ENCODE measurements around the gene ADIPOQ. TPM values are rescaled to one million over a fixed set of nuclear protein-coding genes. Genes with fewer than 3 reads are reported as not detected.

ADIPOQ gene
- polyA plus RNA-seq, 3 donors, result not detected

DNA sequence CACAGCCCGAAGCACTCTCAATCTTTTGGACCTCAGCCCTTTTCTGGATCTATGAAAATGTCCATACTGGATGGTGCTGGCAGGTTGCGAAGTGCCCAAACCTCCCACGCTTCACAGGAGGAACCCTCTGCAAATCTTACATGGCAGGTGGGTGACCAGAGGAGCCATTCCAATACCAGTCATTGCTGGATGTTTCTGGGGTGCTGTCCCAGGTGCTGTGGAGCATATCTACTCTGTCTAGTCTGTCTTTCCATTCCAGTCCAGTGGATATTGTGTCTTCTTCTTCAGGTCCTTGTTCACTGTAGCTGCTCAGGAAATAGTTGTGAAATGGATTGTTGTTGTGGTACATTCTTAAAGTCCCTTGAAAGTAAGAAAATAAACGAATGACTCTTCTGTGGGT is 10.7 kb upstream of the ADIPOQ start:
- H3K27me3 ChIP-seq (ENCODE audit: control insufficient read depth in 2 of 2, insufficient read depth in 2 of 2, low read length in 2 of 2), result peaks cover 34 to 43% of the 10 kb centered on the region in 2 donors
- TF ChIP-seq, protein P1, sequence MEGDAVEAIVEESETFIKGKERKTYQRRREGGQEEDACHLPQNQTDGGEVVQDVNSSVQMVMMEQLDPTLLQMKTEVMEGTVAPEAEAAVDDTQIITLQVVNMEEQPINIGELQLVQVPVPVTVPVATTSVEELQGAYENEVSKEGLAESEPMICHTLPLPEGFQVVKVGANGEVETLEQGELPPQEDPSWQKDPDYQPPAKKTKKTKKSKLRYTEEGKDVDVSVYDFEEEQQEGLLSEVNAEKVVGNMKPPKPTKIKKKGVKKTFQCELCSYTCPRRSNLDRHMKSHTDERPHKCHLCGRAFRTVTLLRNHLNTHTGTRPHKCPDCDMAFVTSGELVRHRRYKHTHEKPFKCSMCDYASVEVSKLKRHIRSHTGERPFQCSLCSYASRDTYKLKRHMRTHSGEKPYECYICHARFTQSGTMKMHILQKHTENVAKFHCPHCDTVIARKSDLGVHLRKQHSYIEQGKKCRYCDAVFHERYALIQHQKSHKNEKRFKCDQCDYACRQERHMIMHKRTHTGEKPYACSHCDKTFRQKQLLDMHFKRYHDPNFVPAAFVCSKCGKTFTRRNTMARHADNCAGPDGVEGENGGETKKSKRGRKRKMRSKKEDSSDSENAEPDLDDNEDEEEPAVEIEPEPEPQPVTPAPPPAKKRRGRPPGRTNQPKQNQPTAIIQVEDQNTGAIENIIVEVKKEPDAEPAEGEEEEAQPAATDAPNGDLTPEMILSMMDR (IDR thresholded peaks at IDR 0.05), result no peak
- Mint-ChIP-seq H3K4me3 (no peak overlapping the region), H3K27ac (no peak overlapping the region), H3K4me1 (peaks cover 2% of the 10 kb centered on the region), H3K27me3 (ENCODE audit: low read depth in 3 of 3) (peaks cover 33 to 48% (median 47%) of the 10 kb centered on the region in 3 donors), H3K9me3 (peaks cover 0 to 4% (median 0%) of the 10 kb centered on the region in 7 donors), H3K36me3 (no peaks in the 10 kb centered on the region)
- H3K27ac ChIP-seq (ENCODE audit: low read depth in 1 of 2, low read length in 2 of 2), result no peak overlapping the region
- peaks cover 0 to 11% of the 10 kb centered on the region in 2 donors for H3K4me1 ChIP-seq (ENCODE audit: control insufficient read depth in 1 of 2, insufficient read depth in 2 of 2, low read length in 2 of 2)
- no peak overlapping the region for H3K4me2 ChIP-seq (replicated peaks; ENCODE audit: extremely low read depth, low read length, poor library complexity, severe bottlenecking)
- H3K79me2 ChIP-seq (ENCODE audit: insufficient read depth, low read length), result no peaks in the 10 kb centered on the region
- H4K20me1 ChIP-seq (ENCODE audit: insufficient read depth, low read length), result no peaks in the 10 kb centered on the region
- DNase-seq, result no peak
- WGBS (ENCODE audit: insufficient coverage), result 100% methylated on average over 1 of the region's 4 CpGs
- H3K9ac ChIP-seq (ENCODE audit: insufficient read depth, low read length, poor library complexity, severe bottlenecking), result no peak overlapping the region
- no peaks in the 10 kb centered on the region for H3K9me3 ChIP-seq (replicated peaks in 1 of 2; ENCODE audit: control insufficient read depth in 1 of 2, insufficient read depth in 1 of 2, low read length in 2 of 2)
- no peak overlapping the region for H3K4me3 ChIP-seq (replicated peaks in 1 of 3; ENCODE audit: low read depth in 2 of 3, low read length in 3 of 3)
- no peaks in the 10 kb centered on the region for H3K36me3 ChIP-seq (replicated peaks in 1 of 2; ENCODE audit: control insufficient read depth in 1 of 2, insufficient read depth in 2 of 2, low read length in 2 of 2)
- intact Hi-C loops (cut with micrococcal nuclease), result no loop called here
- no peak overlapping the region for H2AFZ ChIP-seq (ENCODE audit: insufficient read depth, low read depth, low read length, poor library complexity, severe bottlenecking)

DNA sequence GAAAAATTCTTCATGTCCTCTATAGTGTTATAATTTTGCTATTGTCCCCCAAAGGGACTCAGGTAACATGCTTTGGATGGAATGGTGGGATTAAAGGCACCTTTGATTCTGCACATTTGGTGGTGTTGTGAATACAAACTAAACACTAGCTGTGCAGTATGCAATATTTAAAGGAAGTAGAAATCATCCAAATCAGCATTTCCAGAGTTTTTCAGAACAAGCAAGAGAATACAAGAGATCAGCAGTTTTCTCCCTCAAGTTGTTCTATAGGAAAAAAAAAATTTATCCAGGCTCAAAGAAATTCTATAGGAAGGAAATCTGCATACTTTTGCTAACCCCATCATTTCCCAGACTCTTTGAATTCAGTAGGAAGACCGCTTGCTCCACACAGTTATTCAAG is 10.2 kb upstream of the ADIPOQ start:
- Mint-ChIP-seq H3K4me1 (peaks cover 2% of the 10 kb centered on the region), H3K36me3 (no peaks in the 10 kb centered on the region), H3K4me3 (no peak overlapping the region), H3K9me3 (peaks cover 0 to 4% (median 0%) of the 10 kb centered on the region in 7 donors), H3K27me3 (ENCODE audit: low read depth in 3 of 3) (peaks cover 33 to 45% (median 45%) of the 10 kb centered on the region in 3 donors), H3K27ac (no peak overlapping the region)
- no CpG with 5 or more reads among the region's 1 CpG for WGBS (ENCODE audit: insufficient coverage)
- intact Hi-C loops (cut with micrococcal nuclease), result no loop called here
- no peak overlapping the region for H3K9ac ChIP-seq (ENCODE audit: insufficient read depth, low read length, poor library complexity, severe bottlenecking)
- H3K27ac ChIP-seq (ENCODE audit: low read depth in 1 of 2, low read length in 2 of 2), result no peak overlapping the region
- H3K79me2 ChIP-seq (ENCODE audit: insufficient read depth, low read length), result no peaks in the 10 kb centered on the region
- H3K36me3 ChIP-seq (replicated peaks in 1 of 2; ENCODE audit: control insufficient read depth in 1 of 2, insufficient read depth in 2 of 2, low read length in 2 of 2), result no peaks in the 10 kb centered on the region
- no peak for DNase-seq
- no peaks in the 10 kb centered on the region for H4K20me1 ChIP-seq (ENCODE audit: insufficient read depth, low read length)
- no peaks in the 10 kb centered on the region for H3K9me3 ChIP-seq (replicated peaks in 1 of 2; ENCODE audit: control insufficient read depth in 1 of 2, insufficient read depth in 1 of 2, low read length in 2 of 2)
- H3K27me3 ChIP-seq (ENCODE audit: control insufficient read depth in 2 of 2, insufficient read depth in 2 of 2, low read length in 2 of 2), result peaks cover 34 to 41% of the 10 kb centered on the region in 2 donors
- H3K4me3 ChIP-seq (replicated peaks in 1 of 3; ENCODE audit: low read depth in 2 of 3, low read length in 3 of 3), result no peak overlapping the region
- H3K4me2 ChIP-seq (replicated peaks; ENCODE audit: extremely low read depth, low read length, poor library complexity, severe bottlenecking), result no peak overlapping the region
- TF ChIP-seq, protein P1 (IDR thresholded peaks at IDR 0.05), result no peak
- H3K4me1 ChIP-seq (ENCODE audit: control insufficient read depth in 1 of 2, insufficient read depth in 2 of 2, low read length in 2 of 2), result peaks cover 0 to 6% of the 10 kb centered on the region in 2 donors
- no peak overlapping the region for H2AFZ ChIP-seq (ENCODE audit: insufficient read depth, low read depth, low read length, poor library complexity, severe bottlenecking)
